Measurements from ENCODE around the gene GPBP1L1. TPM values are rescaled to one million over a fixed set of nuclear protein-coding genes. Genes with fewer than 3 reads are reported as not detected.
"Not testable (repeated sequence)": the region's sequence is repeated elsewhere in the genome, so short reads cannot be mapped to it uniquely, and the experiment has no call there.

Gene GPBP1L1
- total RNA-seq, 1 donor from 2014 or later: 102 TPM

DNA sequence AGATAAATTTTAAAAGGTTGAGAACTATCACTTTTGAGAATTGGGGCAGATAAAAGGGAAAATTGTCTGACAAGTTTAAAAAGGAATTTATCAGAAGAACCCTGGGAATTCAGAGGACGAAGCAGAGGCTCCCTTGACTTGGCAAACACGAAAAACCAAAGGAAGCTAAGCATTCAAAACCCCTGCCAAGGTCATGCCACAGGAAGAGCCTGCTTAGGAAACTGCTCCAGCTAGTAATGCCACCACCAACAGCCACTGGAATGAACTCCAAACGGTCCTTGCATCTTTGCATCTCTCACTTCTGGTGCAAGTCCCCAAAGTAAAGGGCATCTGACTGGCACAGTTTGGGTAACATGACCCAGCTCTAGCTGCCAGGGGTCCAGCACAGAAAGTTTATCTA lies 7.2 kb downstream of the GPBP1L1 start:
- Mint-ChIP-seq H3K4me1 (ENCODE audit: unreplicated experiment) (peaks cover 21% of the 10 kb centered on the region), H3K27ac (ENCODE audit: unreplicated experiment) (no peak overlapping the region), H3K27me3 (ENCODE audit: unreplicated experiment) (no peaks in the 10 kb centered on the region), H3K4me3 (ENCODE audit: unreplicated experiment) (no peak overlapping the region), H3K9me3 (ENCODE audit: unreplicated experiment) (no peaks in the 10 kb centered on the region), H3K36me3 (ENCODE audit: low read depth, unreplicated experiment) (no peaks in the 10 kb centered on the region)
- DNase-seq (ENCODE audit: low spot score): no peak
- TF ChIP-seq, protein P1, sequence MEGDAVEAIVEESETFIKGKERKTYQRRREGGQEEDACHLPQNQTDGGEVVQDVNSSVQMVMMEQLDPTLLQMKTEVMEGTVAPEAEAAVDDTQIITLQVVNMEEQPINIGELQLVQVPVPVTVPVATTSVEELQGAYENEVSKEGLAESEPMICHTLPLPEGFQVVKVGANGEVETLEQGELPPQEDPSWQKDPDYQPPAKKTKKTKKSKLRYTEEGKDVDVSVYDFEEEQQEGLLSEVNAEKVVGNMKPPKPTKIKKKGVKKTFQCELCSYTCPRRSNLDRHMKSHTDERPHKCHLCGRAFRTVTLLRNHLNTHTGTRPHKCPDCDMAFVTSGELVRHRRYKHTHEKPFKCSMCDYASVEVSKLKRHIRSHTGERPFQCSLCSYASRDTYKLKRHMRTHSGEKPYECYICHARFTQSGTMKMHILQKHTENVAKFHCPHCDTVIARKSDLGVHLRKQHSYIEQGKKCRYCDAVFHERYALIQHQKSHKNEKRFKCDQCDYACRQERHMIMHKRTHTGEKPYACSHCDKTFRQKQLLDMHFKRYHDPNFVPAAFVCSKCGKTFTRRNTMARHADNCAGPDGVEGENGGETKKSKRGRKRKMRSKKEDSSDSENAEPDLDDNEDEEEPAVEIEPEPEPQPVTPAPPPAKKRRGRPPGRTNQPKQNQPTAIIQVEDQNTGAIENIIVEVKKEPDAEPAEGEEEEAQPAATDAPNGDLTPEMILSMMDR (IDR thresholded peaks at IDR 0.05; ENCODE audit: unreplicated experiment): no peak

DNA sequence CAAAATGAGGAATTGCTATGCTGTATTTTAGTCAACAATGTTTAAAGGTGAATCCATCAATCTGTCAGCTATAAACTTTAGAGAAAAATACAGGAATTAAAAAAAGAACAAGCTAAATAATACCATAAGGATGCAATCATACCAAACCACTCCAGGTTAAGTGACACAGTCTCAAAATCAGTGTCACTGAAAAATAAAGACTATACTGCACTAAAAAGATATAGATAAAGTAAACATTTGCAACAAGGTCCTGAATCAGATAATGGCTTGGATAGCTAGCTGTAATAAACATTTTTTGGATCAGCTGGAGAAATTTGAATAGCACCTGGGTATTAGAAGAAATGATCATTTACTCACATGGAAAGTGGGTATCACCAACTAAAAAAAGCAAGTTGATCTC lies 7.8 kb downstream of the GPBP1L1 start:
- Mint-ChIP-seq H3K4me3 (ENCODE audit: unreplicated experiment) (no peak overlapping the region), H3K27me3 (ENCODE audit: unreplicated experiment) (no peaks in the 10 kb centered on the region), H3K36me3 (ENCODE audit: low read depth, unreplicated experiment) (no peaks in the 10 kb centered on the region), H3K27ac (ENCODE audit: unreplicated experiment) (no peak overlapping the region), H3K4me1 (ENCODE audit: unreplicated experiment) (peaks cover 21% of the 10 kb centered on the region), H3K9me3 (ENCODE audit: unreplicated experiment) (no peaks in the 10 kb centered on the region)
- no peak for DNase-seq (ENCODE audit: low spot score)
- TF ChIP-seq, protein P1 (IDR thresholded peaks at IDR 0.05; ENCODE audit: unreplicated experiment): no peak

DNA sequence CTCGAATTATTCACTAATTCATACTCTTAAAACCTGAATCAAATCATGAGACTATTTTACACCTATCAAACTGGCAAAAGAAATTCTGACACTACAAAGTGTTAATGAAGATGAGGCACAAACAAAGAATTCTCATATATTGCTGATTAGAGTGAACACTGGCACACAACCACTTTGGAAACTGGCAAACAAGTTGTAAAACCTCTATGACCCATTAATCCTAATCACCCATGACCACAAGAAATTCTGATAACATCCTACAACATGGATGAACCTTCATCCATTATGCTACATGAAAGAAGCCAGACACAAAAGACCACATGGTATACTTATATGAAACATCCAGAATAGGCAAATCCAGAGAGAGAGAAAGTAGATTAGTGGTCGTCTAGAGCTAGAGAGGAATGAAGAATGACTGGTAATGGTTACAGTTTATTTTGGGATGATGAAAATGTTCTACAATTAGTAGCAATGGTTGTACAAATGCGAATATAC lies 8.5 kb downstream of the GPBP1L1 start:
- Mint-ChIP-seq H3K4me1 (ENCODE audit: unreplicated experiment) (peaks cover 19% of the 10 kb centered on the region), H3K27ac (ENCODE audit: unreplicated experiment) (no peak overlapping the region), H3K4me3 (ENCODE audit: unreplicated experiment) (no peak overlapping the region), H3K36me3 (ENCODE audit: low read depth, unreplicated experiment) (peaks cover 4% of the 10 kb centered on the region), H3K27me3 (ENCODE audit: unreplicated experiment) (no peaks in the 10 kb centered on the region), H3K9me3 (ENCODE audit: unreplicated experiment) (no peaks in the 10 kb centered on the region)
- TF ChIP-seq, protein P1 (IDR thresholded peaks at IDR 0.05; ENCODE audit: unreplicated experiment): no peak
- DNase-seq (ENCODE audit: low spot score): no peak

DNA sequence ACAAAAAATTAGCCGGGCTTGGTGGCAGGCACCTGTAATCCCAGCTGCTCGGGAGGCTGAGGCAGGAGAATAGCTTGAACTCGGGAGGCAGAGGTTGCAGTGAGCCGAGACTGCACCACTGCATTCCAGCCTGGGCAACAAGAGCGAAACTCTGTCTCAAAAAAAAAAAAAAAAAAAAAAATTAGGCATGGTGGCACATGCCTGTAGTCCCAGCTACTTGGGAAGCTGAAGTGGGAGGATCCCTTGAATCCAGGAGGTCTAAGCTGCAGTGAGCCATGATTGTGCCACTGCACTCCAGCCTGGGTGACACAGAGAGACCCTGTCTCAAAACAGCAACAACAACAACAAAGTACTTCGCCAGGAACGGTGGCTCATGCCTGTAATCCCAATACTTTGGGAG lies 9.8 kb downstream of the GPBP1L1 start:
- not testable (repeated sequence) for DNase-seq (ENCODE audit: low spot score); H3K9me3 Mint-ChIP-seq (ENCODE audit: unreplicated experiment); H3K36me3 Mint-ChIP-seq (ENCODE audit: low read depth, unreplicated experiment); H3K4me3 Mint-ChIP-seq (ENCODE audit: unreplicated experiment); H3K27me3 Mint-ChIP-seq (ENCODE audit: unreplicated experiment)
- Mint-ChIP-seq H3K27ac (ENCODE audit: unreplicated experiment) (peak overlapping the region; percentile 57), H3K4me1 (ENCODE audit: unreplicated experiment) (peaks cover 12% of the 10 kb centered on the region)

DNA sequence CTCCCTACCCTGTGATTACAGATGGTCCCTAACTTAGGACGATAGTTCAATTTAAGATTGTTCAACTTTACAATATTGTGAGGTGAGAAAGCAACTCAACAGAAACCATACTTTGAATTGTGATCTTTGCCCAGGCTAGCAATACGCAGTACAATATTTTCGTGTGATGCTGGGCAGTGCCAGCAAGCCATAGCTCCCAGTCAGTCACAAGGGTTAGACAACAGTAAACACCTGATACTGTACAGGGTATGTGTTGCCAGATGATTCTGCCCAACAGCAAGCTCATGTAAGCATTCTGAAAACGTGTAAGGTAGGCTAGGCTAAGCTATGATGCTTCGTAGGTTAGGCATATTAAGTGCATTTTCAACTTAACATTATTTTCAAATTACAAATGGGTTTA lies 11.9 kb downstream of the GPBP1L1 start:
- Mint-ChIP-seq H3K4me1 (ENCODE audit: unreplicated experiment) (peaks cover 12% of the 10 kb centered on the region), H3K27me3 (ENCODE audit: unreplicated experiment) (no peaks in the 10 kb centered on the region), H3K27ac (ENCODE audit: unreplicated experiment) (no peak overlapping the region), H3K9me3 (ENCODE audit: unreplicated experiment) (no peaks in the 10 kb centered on the region), H3K36me3 (ENCODE audit: low read depth, unreplicated experiment) (peaks cover 7% of the 10 kb centered on the region), H3K4me3 (ENCODE audit: unreplicated experiment) (no peak overlapping the region)
- TF ChIP-seq, protein P1 (IDR thresholded peaks at IDR 0.05; ENCODE audit: unreplicated experiment): no peak
- DNase-seq (ENCODE audit: low spot score): no peak
